SK-N-MC (cell line): ENCODE results near the gene CAMTA1.

Source experiments
- EZH2 ChIP-seq: fragments of 200-600 bp; sonication (generic); IDR thresholded peaks from one replicate; pipeline ENCODE4 v1.6.1; 2017; ENCODE audit warnings: antibody characterized with exemption
- POLR2AphosphoS5 ChIP-seq: IDR thresholded peaks from 2 replicates; pipeline ENCODE4 v1.6.1; 2012; ENCODE audit warnings: mild to moderate bottlenecking, low read depth, low read length, borderline replicate concordance

DNA sequence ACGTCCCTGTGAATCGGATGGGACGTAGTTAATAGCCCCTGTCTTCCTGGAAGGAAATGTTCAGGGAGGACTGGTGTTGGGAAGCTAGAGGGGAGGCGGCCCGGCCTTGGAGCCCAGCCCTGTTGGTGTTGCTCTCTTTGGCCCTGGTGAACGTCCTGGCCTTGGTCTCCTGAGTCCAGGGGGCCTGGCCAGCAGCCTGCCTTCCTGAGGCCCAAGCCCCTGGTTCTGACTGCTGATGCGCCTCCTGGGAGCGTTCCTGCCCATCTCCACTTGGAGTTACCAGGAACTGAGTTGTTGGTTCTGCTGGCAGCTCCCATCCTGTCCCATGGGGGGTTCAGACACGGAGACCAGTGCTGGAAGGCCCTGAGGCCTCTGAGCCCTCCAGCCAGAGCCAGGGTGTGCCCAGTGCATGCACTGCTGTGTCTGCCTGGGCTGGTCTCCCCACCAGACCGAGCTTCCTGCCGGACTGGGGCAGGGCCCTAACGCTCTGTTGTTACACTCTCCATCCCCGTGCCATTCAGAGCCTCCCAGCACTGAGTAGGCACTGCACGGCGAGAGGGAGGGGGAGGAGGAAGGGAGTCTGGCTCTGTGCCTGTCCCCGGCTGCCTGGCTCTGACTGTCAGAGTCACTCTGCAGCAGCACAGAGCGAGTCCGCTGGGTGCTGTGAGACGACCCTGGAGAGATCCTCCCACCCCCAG, 603.4 kb downstream of the CAMTA1 start:
- TF ChIP-seq POLR2AphosphoS5, result no peak
- TF ChIP-seq EZH2, result no peak
